Nephron (organoid): ENCODE measurements around the gene VAC14.

Source experiments
- H3K27ac Mint-ChIP-seq, 3 experiments: 2 replicates each; pipeline ENCODE4 v1.8.0; 2020; ENCODE audit warnings: mixed read lengths in 3 of 3, mild to moderate bottlenecking in 2 of 3, moderate library complexity in 1 of 3
- H3K27me3 Mint-ChIP-seq: 2 replicates; pipeline ENCODE4 v1.8.0; 2021; ENCODE audit warnings: low read depth, mild to moderate bottlenecking, moderate library complexity, mixed read lengths
- H3K36me3 Mint-ChIP-seq: 2 replicates; pipeline ENCODE4 v1.8.0; 2020; ENCODE audit warnings: low read depth, mixed read lengths
- H3K4me1 Mint-ChIP-seq: 2 replicates; pipeline ENCODE4 v1.8.0; 2020; ENCODE audit warnings: mixed read lengths
- H3K4me3 Mint-ChIP-seq, 3 experiments: 2 replicates each; pipeline ENCODE4 v1.8.0; 2020; ENCODE audit warnings: mild to moderate bottlenecking in 3 of 3, mixed read lengths in 3 of 3, moderate library complexity in 2 of 3
- H3K9me3 Mint-ChIP-seq: 2 replicates; pipeline ENCODE4 v1.8.0; 2020; ENCODE audit warnings: mixed read lengths
- TF ChIP-seq, protein P1 (sequence below), 3 experiments: fragments of 200-600 bp; sonication (generic); IDR thresholded peaks; one replicate each; pipeline ENCODE4 v1.5.0; 2021; ENCODE audit warnings: antibody characterized with exemption in 3 of 3; ENCODE audit not compliant: unreplicated experiment in 3 of 3

The VAC14 gene

DNA sequence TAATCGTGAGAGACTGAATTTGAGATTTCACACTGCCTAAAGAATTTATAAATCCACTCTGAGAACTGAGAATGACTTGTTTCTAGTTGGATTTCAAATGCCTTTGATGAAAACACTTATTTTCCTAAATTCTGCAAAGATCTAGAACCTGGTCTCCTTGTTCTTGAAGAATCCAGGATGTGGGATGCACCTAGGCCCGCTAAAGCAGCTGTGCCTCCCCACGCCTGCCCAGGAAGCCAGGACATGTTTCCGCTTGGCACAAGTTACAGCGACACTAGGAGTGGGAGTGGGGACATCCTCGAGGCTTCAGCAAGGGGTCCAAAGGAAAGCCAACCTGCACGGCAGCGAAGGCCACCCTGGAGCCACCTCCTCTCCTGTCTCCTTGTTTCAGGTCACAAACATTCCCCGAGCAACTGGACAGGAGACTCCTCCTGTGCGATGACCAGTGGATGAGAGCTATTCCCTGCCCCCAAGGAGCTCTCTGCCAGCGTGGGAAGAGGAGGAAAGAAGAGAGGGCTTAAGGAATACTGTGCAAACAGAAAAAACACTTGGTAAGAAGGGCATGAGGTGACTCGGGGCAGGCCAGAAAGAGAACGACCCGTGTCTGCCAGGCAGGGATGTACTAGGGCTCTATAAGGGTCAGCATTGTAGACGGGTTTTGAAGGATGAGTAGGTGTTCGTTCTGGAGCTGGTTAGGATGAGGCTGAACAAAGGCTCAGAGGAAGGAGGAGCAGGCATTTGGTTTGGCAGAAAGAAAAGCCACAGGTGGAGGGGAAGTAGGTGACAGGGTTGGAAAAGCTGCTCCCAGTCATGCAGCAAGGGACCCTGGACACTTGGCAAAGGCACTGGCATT is 11.1 kb downstream of the VAC14 start:
- H3K27ac Mint-ChIP-seq = peak overlapping the region; percentile 92 to 99 (median 96)
- H3K4me3 Mint-ChIP-seq = peak overlapping the region in 2 of 3 experiments; percentile 30 to 74
- TF ChIP-seq, protein P1, sequence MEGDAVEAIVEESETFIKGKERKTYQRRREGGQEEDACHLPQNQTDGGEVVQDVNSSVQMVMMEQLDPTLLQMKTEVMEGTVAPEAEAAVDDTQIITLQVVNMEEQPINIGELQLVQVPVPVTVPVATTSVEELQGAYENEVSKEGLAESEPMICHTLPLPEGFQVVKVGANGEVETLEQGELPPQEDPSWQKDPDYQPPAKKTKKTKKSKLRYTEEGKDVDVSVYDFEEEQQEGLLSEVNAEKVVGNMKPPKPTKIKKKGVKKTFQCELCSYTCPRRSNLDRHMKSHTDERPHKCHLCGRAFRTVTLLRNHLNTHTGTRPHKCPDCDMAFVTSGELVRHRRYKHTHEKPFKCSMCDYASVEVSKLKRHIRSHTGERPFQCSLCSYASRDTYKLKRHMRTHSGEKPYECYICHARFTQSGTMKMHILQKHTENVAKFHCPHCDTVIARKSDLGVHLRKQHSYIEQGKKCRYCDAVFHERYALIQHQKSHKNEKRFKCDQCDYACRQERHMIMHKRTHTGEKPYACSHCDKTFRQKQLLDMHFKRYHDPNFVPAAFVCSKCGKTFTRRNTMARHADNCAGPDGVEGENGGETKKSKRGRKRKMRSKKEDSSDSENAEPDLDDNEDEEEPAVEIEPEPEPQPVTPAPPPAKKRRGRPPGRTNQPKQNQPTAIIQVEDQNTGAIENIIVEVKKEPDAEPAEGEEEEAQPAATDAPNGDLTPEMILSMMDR (IDR thresholded peaks at IDR 0.05; ENCODE audit: unreplicated experiment in 3 of 3) = no peak
- no peaks in the 10 kb centered on the region for H3K9me3 Mint-ChIP-seq
- H3K27me3 Mint-ChIP-seq = no peaks in the 10 kb centered on the region
- H3K36me3 Mint-ChIP-seq = peaks cover 5% of the 10 kb centered on the region
- H3K4me1 Mint-ChIP-seq = peaks cover 24% of the 10 kb centered on the region

GRCh38 chr16:70788668-70789594 is 12.0 kb downstream of the VAC14 start:
- H3K9me3 Mint-ChIP-seq = no peaks in the 10 kb centered on the region
- H3K4me1 Mint-ChIP-seq = peaks cover 18% of the 10 kb centered on the region
- TF ChIP-seq, protein P1 (IDR thresholded peaks at IDR 0.05; ENCODE audit: unreplicated experiment in 3 of 3) = no peak
- H3K4me3 Mint-ChIP-seq = peak overlapping the region; percentile 27 to 74 (median 30)
- H3K27ac Mint-ChIP-seq = peak overlapping the region; percentile 92 to 99 (median 96)
- peaks cover 14% of the 10 kb centered on the region for H3K36me3 Mint-ChIP-seq
- H3K27me3 Mint-ChIP-seq = no peaks in the 10 kb centered on the region

DNA sequence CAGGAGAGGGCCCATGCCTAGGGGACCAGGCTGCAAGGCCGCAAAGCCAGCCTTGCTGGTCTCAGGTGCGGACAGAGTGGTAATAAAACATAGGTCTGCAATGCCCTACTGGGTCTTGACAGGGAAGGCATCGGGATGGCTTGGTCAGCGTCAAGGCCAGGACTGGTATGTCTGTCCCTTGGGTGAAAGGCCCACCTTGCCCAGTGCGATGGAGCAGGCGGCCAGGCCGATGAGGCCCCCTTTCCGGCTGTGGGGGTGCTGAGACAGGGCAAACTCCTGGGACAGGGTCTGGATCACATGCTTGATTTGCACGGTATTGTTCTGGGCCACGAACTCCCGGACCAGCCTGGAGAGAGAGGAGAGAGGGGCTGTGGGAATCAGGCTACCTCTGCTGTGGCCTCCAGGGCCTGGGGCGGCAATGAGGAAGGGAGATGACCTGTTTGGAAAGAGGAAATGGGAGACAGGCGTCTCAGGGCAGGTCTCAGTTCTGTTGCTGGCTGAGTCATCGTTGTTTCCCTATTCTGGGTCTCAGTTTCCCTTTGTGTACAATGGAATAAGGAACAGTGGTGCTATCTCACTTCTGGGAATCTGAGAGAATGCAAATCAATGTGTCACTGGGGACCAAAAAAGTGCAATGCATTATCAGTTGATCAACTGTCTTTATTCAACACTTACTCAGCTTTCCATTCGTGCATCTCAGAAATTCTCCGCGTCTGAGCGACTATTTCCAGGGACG is 14.8 kb downstream of the VAC14 start:
- no peaks in the 10 kb centered on the region for H3K9me3 Mint-ChIP-seq
- H3K4me1 Mint-ChIP-seq = peaks cover 18% of the 10 kb centered on the region
- H3K27me3 Mint-ChIP-seq = no peaks in the 10 kb centered on the region
- peak overlapping the region in 1 of 3 experiments; percentile 81 for H3K27ac Mint-ChIP-seq
- H3K4me3 Mint-ChIP-seq = no peak overlapping the region
- TF ChIP-seq, protein P1 (IDR thresholded peaks at IDR 0.05; ENCODE audit: unreplicated experiment in 3 of 3) = no peak
- peaks cover 41% of the 10 kb centered on the region for H3K36me3 Mint-ChIP-seq

- Mint-ChIP-seq H3K36me3 (peaks cover 52% of the 10 kb centered on the region), H3K9me3 (no peaks in the 10 kb centered on the region), H3K27me3 (no peaks in the 10 kb centered on the region), H3K4me3 (no peak overlapping the region), H3K27ac (peak overlapping the region in 2 of 3 experiments; percentile 59 to 76), H3K4me1 (peaks cover 14% of the 10 kb centered on the region)
- TF ChIP-seq, protein P1 (IDR thresholded peaks at IDR 0.05; ENCODE audit: unreplicated experiment in 3 of 3) = no peak
These were observed 16.0 kb downstream of the VAC14 start for GRCh38 chr16:70784692-70785555.

DNA sequence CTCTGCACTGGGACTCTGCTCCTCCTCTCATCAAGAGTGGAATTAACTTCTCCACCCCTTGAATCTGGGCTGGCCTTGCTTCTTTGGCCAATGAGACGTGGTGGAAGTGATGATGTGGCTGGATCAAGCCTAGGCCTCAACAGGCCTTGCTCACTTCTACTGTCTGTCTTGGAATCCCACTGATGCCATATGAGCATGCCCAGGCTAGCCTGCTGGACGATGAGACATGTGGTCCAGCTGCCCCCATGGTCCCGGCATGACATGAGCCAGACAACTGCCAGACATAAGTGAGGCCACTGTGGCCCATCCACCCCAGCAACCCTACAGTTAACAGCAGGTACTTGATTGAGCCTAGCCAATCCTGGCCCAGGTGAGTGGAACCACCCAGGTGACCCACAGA is 18.7 kb downstream of the VAC14 start:
- Mint-ChIP-seq H3K4me3 (no peak overlapping the region), H3K27me3 (no peaks in the 10 kb centered on the region), H3K36me3 (peaks cover 69% of the 10 kb centered on the region), H3K9me3 (no peaks in the 10 kb centered on the region), H3K4me1 (peaks cover 21% of the 10 kb centered on the region), H3K27ac (no peak overlapping the region)
- TF ChIP-seq, protein P1 (IDR thresholded peaks at IDR 0.05; ENCODE audit: unreplicated experiment in 3 of 3) = no peak
